Osteocyte (in vitro differentiated cells): Measurements from ENCODE around the gene SLC22A4. TPM values are rescaled to one million over a fixed set of nuclear protein-coding genes. Genes with fewer than 3 reads are reported as not detected.

ENCODE experiments used
- DNase-seq: peaks from one replicate; pipeline ENCODE4 v3.0.0; 2021; ENCODE audit warnings: mixed read lengths; ENCODE audit not compliant: unreplicated experiment; ENCODE audit errors: extremely low spot score
- H3K27ac Mint-ChIP-seq: one replicate; pipeline ENCODE4 v1.8.0; 2021; ENCODE audit warnings: mild to moderate bottlenecking, mixed read lengths; ENCODE audit not compliant: unreplicated experiment
- H3K27me3 Mint-ChIP-seq: one replicate; pipeline ENCODE4 v1.8.0; 2021; ENCODE audit warnings: mixed read lengths; ENCODE audit not compliant: unreplicated experiment
- H3K36me3 Mint-ChIP-seq: one replicate; pipeline ENCODE4 v1.8.0; 2021; ENCODE audit warnings: mixed read lengths; ENCODE audit not compliant: unreplicated experiment
- H3K4me1 Mint-ChIP-seq: one replicate; pipeline ENCODE4 v1.8.0; 2021; ENCODE audit warnings: mixed read lengths; ENCODE audit not compliant: unreplicated experiment
- H3K4me3 Mint-ChIP-seq: one replicate; pipeline ENCODE4 v1.8.0; 2021; ENCODE audit warnings: mild to moderate bottlenecking, moderate library complexity, mixed read lengths; ENCODE audit not compliant: unreplicated experiment
- H3K9me3 Mint-ChIP-seq: one replicate; pipeline ENCODE4 v1.8.0; 2021; ENCODE audit warnings: mixed read lengths; ENCODE audit not compliant: unreplicated experiment
- CTCF ChIP-seq: fragments of 200-600 bp; sonication (generic); IDR thresholded peaks from 2 replicates; pipeline ENCODE4 v1.5.0; 2021; ENCODE audit warnings: antibody characterized with exemption, mild to moderate bottlenecking, moderate library complexity
- total RNA-seq: library from RNA; stranded (reverse); gene quantifications from 2 replicates; pipeline ENCODE4 v1.2.1, GENCODE V29; 2021

The SLC22A4 gene
- total RNA-seq, 1 donor from 2014 or later: 1.4 TPM

- Mint-ChIP-seq H3K36me3 (peaks cover 6% of the 10 kb centered on the region), H3K9me3 (peaks cover 15% of the 10 kb centered on the region), H3K27ac (no peak overlapping the region), H3K27me3 (no peaks in the 10 kb centered on the region), H3K4me1 (peaks cover 7% of the 10 kb centered on the region), H3K4me3 (no peak overlapping the region)
- no peak for TF ChIP-seq CTCF
- DNase-seq: no peak
These were observed 11.2 kb downstream of the SLC22A4 start for GRCh38 chr5:132305420-132305819.

- DNase-seq: peak; percentile 53
- Mint-ChIP-seq H3K36me3 (peaks cover 6% of the 10 kb centered on the region), H3K4me1 (peaks cover 12% of the 10 kb centered on the region), H3K4me3 (no peak overlapping the region), H3K27me3 (no peaks in the 10 kb centered on the region), H3K27ac (no peak overlapping the region), H3K9me3 (peaks cover 15% of the 10 kb centered on the region)
- no peak for TF ChIP-seq CTCF
These were observed 14.5 kb downstream of the SLC22A4 start for GRCh38 chr5:132308701-132309100.

GRCh38 chr5:132309679-132310078 lies 15.5 kb downstream of the SLC22A4 start:
- peaks cover 12% of the 10 kb centered on the region for H3K4me1 Mint-ChIP-seq
- H3K36me3 Mint-ChIP-seq: peaks cover 6% of the 10 kb centered on the region
- DNase-seq: no peak
- TF ChIP-seq CTCF: no peak
- H3K4me3 Mint-ChIP-seq: no peak overlapping the region
- H3K27me3 Mint-ChIP-seq: no peaks in the 10 kb centered on the region
- peaks cover 11% of the 10 kb centered on the region for H3K9me3 Mint-ChIP-seq
- H3K27ac Mint-ChIP-seq: no peak overlapping the region

- H3K9me3 Mint-ChIP-seq: peaks cover 7% of the 10 kb centered on the region
- no peaks in the 10 kb centered on the region for H3K27me3 Mint-ChIP-seq
- TF ChIP-seq CTCF: no peak
- peaks cover 2% of the 10 kb centered on the region for H3K36me3 Mint-ChIP-seq
- H3K27ac Mint-ChIP-seq: no peak overlapping the region
- peaks cover 12% of the 10 kb centered on the region for H3K4me1 Mint-ChIP-seq
- H3K4me3 Mint-ChIP-seq: no peak overlapping the region
- DNase-seq: no peak
These were observed 16.1 kb downstream of the SLC22A4 start for GRCh38 chr5:132310141-132310834.

GRCh38 chr5:132313366-132313765 lies 19.2 kb downstream of the SLC22A4 start:
- no peaks in the 10 kb centered on the region for H3K36me3 Mint-ChIP-seq
- no peak for TF ChIP-seq CTCF
- peaks cover 12% of the 10 kb centered on the region for H3K4me1 Mint-ChIP-seq
- H3K27me3 Mint-ChIP-seq: no peaks in the 10 kb centered on the region
- H3K4me3 Mint-ChIP-seq: no peak overlapping the region
- H3K27ac Mint-ChIP-seq: no peak overlapping the region
- no peak for DNase-seq
- H3K9me3 Mint-ChIP-seq: no peaks in the 10 kb centered on the region
